DND-41 (cell line): ENCODE measurements around the gene FLNB.

Source experiments
- EZH2 ChIP-seq: IDR thresholded peaks from 3 replicates; pipeline ENCODE4 v1.6.1; 2012; ENCODE audit warnings: borderline replicate concordance, low read depth, mild to moderate bottlenecking, moderate library complexity, low read length, inconsistent platforms; ENCODE audit not compliant: severe bottlenecking
- TF ChIP-seq, protein P1 (sequence below): IDR thresholded peaks from 2 replicates; pipeline ENCODE4 v1.5.1; 2012; ENCODE audit warnings: borderline replicate concordance, low read length, moderate library complexity, mild to moderate bottlenecking; ENCODE audit not compliant: poor library complexity, severe bottlenecking; ENCODE audit errors: extremely low read depth

- TF ChIP-seq, protein P1, sequence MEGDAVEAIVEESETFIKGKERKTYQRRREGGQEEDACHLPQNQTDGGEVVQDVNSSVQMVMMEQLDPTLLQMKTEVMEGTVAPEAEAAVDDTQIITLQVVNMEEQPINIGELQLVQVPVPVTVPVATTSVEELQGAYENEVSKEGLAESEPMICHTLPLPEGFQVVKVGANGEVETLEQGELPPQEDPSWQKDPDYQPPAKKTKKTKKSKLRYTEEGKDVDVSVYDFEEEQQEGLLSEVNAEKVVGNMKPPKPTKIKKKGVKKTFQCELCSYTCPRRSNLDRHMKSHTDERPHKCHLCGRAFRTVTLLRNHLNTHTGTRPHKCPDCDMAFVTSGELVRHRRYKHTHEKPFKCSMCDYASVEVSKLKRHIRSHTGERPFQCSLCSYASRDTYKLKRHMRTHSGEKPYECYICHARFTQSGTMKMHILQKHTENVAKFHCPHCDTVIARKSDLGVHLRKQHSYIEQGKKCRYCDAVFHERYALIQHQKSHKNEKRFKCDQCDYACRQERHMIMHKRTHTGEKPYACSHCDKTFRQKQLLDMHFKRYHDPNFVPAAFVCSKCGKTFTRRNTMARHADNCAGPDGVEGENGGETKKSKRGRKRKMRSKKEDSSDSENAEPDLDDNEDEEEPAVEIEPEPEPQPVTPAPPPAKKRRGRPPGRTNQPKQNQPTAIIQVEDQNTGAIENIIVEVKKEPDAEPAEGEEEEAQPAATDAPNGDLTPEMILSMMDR: no peak
- no peak for TF ChIP-seq EZH2
Observed at GRCh38 chr3:58203541-58203940, 195.3 kb downstream of the FLNB start.
